Camera-type eye (tissue), 1 donor: ENCODE data around the gene ZNF8. TPM values are rescaled to one million over a fixed set of nuclear protein-coding genes. Genes with fewer than 3 reads are reported as not detected.

ENCODE experiments used
- total RNA-seq: library from RNA; depleted of rRNA; stranded (reverse); fragments of >200 nt; gene quantifications from one replicate; pipeline ENCODE4 v1.2.3, GENCODE V29; 2014

The ZNF8 gene
- total RNA-seq, result 21.1 TPM

GRCh38 chr19:58278541-58279041, at the start of gene ZNF8:
ZNF8 (plus strand) TSS chr19:58278955; CDS start chr19:58279082, 127 bp downstream.

DNA sequence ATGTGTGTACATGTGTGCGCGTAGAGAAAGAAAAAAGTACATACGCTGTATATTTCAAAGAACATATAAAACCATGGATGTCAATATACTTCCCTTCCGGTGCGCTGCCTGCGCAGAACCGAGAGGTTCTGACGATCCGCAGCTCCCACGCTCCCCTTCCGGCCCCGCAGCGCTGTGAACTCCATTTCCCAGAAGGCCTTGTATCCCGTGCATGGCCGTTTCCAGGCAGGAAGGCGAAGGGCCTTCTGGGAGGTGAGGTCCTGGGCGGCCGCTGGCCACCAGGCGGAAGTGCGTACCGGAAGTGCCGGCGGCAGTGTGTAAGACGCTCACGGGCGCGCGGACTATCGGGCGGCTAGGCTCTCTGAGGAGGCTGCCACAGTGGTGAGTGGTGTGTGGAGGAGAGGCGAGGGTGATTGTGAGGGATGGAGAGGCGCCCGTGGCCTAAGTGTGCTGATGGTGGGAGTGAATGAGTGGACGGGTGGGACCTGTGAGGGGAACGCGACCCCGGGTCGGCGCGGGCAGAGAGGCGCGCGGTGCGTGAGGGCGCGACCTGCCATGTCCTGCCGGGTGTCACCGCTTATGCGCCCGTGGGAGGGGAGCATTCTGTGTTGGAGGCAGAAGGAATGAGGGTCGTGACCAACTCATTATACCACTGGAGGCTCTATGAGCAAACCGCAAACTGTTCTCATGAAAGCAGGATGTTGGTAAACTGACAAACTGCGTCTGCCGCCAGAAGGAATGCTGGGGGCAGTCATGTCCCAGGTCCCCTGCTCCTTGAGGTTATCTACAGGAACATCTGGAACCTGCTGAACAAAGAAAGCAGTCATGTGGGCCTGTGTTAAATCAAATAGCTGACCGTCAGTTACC, 26.5 kb downstream of the ZNF8 start, which contains the start of gene ERVK3-1:
TSS of gene ERVK3-1 (plus strand) at position 313 of the 867 bp plus-strand sequence. CDS start 6,792 bp downstream, outside the sequence.

DNA sequence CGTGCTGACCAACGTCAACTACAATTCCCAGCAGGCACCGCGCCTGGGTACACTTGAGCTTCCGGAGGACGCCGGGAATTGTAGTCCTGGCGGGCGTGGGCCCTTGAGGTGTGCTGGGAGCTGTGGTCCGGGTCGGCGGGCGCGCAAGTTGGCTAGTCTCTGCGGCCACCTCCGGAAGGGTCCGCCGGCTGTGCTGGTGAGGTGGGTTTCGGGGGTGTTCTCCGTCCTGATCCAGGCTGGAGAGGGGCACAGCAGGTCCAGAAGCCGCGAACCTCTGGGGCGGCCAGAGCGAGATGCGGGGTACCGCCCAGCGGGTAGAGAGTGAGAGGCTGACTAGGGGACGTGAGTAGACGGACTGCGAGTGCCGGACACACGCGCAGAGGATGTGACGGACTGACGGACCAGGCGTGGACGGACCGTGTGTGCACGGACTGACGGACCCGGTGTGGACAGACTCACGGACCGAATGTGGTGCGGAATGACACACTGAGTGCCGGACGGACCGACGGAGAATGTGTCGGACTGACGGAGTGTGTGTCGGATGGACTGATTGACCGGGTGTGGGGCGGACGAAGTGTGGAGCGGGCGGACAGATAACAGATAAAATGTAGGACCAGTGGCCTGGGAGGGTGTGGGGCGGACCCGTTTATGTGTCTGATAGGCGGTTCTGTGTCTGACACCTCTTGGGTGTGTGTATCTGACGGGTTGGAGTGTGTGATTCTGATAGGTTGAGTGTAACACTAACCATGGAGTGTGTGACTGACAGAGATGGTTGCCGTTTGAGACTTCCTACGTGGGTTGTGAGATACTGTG, 48.4 kb downstream of the ZNF8 start, which contains the start of gene ZSCAN22:
TSS of gene ZSCAN22 (plus strand) at position 81 of the 813 bp plus-strand sequence. CDS start 7,809 bp downstream, outside the sequence.

Other genes with a start within 250 kb of the ZNF8 start
- 0.38 TPM for gene ZSCAN1, start 244.9 kb upstream of the ZNF8 start, total RNA-seq
- 25.1 TPM for gene ZNF135, start 219.7 kb upstream of the ZNF8 start, total RNA-seq
- 140 TPM for gene ZSCAN18, start 180.7 kb upstream of the ZNF8 start, total RNA-seq
- 30.3 TPM for gene ZNF329, start 128.2 kb upstream of the ZNF8 start, total RNA-seq
- gene ZNF274, start 95.9 kb upstream of the ZNF8 start, total RNA-seq, result 37.1 TPM
- 105 TPM for gene ZNF544, start 50.0 kb upstream of the ZNF8 start, total RNA-seq
- gene ERVK3-1, start 26.4 kb downstream of the ZNF8 start, total RNA-seq, result 37.8 TPM
- gene ZSCAN22, start 48.0 kb downstream of the ZNF8 start, total RNA-seq, result 4.1 TPM
- 6.0 TPM for gene A1BG, start 74.5 kb downstream of the ZNF8 start, total RNA-seq
- 8.7 TPM for gene ZNF497, start 83.8 kb downstream of the ZNF8 start, total RNA-seq
- 4.4 TPM for gene ZNF837, start 102.1 kb downstream of the ZNF8 start, total RNA-seq
- 834 TPM for gene RPS5, start 108.3 kb downstream of the ZNF8 start, total RNA-seq
- not detected for gene RNF225, start 116.7 kb downstream of the ZNF8 start, total RNA-seq
- 20.0 TPM for gene ZNF584, start 129.7 kb downstream of the ZNF8 start, total RNA-seq
- 13.2 TPM for gene ZNF132, start 161.2 kb downstream of the ZNF8 start, total RNA-seq
- 19.1 TPM for gene ZNF324B, start 172.7 kb downstream of the ZNF8 start, total RNA-seq
- gene ZNF324, start 188.1 kb downstream of the ZNF8 start, total RNA-seq, result 35.8 TPM
- gene ZNF446, start 197.4 kb downstream of the ZNF8 start, total RNA-seq, result 19.0 TPM
- gene SLC27A5, start 233.0 kb downstream of the ZNF8 start, total RNA-seq, result 4.9 TPM
- 7.4 TPM for gene ZBTB45, start 240.9 kb downstream of the ZNF8 start, total RNA-seq